AG09309 (cell line): ENCODE measurements around the gene ITCH.

Experiments used
- DNase-seq: peaks from one replicate; pipeline ENCODE4 v3.0.0-alpha.2; 2010; ENCODE audit warnings: low read depth
- H3K4me3 ChIP-seq: 2 replicates; pipeline ENCODE4 v1.5.1; 2011; ENCODE audit warnings: mild to moderate bottlenecking, low read depth, low read length, moderate library complexity; ENCODE audit not compliant: control insufficient read depth
- TF ChIP-seq, protein P1 (sequence below): IDR thresholded peaks from 2 replicates; pipeline ENCODE4 v1.5.1; 2011; ENCODE audit warnings: mild to moderate bottlenecking, low read depth, low read length, inconsistent platforms; ENCODE audit not compliant: insufficient read depth, control insufficient read depth; ENCODE audit errors: missing control alignments

The ITCH gene

DNA sequence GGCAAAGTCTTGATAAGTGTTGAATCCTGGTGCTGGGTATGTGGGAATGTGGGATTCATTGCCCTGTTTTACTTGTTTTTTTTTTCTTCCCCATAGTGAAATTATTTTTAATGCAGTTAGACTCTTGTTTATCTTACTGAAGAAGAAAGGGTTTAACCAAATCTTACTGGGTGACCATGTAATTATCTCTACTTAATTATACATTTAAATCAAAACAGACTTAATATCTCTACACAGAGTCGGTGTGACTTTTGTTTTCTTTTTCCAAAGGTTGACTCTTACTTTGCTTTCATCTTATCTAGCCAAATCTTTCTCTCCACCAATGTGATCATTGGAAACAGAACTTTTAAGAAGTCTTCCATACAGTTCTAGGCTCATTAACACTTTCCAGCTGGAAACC is 85.4 kb downstream of the ITCH start:
- no peak for DNase-seq
- TF ChIP-seq, protein P1, sequence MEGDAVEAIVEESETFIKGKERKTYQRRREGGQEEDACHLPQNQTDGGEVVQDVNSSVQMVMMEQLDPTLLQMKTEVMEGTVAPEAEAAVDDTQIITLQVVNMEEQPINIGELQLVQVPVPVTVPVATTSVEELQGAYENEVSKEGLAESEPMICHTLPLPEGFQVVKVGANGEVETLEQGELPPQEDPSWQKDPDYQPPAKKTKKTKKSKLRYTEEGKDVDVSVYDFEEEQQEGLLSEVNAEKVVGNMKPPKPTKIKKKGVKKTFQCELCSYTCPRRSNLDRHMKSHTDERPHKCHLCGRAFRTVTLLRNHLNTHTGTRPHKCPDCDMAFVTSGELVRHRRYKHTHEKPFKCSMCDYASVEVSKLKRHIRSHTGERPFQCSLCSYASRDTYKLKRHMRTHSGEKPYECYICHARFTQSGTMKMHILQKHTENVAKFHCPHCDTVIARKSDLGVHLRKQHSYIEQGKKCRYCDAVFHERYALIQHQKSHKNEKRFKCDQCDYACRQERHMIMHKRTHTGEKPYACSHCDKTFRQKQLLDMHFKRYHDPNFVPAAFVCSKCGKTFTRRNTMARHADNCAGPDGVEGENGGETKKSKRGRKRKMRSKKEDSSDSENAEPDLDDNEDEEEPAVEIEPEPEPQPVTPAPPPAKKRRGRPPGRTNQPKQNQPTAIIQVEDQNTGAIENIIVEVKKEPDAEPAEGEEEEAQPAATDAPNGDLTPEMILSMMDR = no peak
- no peak overlapping the region for H3K4me3 ChIP-seq

DNA sequence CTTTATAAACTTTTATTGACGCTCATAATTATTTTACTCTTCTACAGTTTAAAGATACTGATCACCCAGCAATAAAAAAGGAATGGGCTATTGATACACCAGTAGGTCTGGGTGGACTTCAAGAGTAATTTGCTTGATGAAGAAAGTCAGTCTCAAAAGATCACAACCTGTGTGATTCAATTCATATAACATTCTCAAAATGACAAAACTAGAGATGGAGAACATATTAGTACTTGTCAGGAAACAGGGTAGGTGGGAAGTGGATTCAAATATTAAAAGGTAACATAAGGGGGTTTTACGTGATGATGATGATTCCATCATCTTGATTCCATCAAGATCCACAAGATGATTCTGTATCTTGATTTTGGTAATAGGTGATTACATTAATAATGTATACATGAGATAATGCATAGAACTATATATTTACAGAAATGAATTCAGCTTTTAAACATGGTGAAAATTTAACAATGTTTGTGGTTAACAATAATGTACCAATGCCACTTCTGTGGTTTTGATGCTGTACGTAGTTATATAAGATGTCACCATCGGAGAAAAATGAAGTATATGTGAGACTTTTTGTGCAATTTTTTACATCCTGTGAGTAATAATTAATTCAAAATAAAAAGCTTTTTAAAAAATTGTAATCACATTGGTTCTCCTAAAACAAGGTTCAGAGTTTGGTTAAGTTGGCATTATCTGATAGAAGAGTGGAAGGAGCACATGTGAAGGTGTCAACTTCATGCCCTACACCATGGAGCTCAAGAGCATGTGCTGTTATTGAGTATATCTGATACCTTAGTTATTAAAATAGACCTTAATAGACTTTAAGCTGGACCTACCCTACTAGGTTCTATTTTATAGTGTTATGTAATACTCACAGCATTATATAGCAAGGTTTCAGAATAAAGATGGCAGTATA is 86.9 kb downstream of the ITCH start:
- TF ChIP-seq, protein P1 = no peak
- H3K4me3 ChIP-seq = no peak overlapping the region
- no peak for DNase-seq

DNA sequence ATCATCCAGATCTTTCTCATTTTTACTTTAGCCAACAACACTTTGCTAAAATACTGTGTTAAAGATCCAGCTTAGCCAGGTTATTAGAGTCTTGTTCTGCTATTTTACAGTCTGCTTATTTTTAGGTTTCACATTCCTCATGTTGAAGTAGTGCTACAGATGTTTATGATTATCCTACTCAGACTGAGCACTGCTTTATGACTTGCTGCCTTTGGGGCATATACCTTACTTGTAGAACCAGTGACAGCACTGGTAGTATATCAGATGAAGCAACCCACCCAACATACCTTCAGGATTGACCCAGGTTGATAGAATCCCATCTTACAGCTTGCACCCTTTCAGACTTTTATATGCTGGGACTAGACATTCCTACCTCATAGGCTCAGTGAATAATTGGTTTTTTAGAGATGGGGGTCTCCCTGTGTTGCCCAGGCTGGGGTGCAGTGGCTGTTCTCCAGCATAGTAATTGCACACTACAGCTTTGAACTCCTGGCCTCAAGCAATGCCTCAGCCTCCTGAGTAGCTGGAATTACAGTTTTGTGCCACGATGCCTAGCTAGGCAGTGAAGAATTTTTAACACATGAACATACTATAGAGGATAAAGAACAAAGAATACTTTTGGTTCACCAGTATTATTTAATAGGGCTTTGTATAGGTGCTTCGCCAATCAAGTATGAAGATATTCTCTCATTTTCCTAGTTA is 89.4 kb downstream of the ITCH start:
- peak; percentile 37 for DNase-seq
- H3K4me3 ChIP-seq = no peak overlapping the region
- TF ChIP-seq, protein P1 = no peak

DNA sequence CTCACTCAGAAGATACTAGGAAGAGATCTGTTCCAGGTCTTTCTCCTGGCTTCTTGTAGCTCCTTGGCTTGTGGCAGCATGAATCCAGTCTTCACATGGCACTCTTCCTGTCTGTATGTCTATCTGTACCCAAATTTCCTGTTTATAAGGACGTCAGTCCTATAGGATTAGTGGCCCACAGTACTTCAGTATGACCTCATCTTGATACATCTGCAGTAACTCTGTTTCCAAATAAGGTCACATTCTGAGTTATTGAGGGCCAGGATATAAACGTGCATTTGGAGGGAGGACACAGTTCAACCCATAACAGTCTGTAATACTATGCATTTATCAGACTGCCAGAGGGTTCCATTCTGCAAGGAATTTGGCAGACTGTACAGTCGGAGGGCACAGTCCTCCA is 95.6 kb downstream of the ITCH start:
- DNase-seq = no peak
- H3K4me3 ChIP-seq = no peak overlapping the region
- TF ChIP-seq, protein P1 = no peak

DNA sequence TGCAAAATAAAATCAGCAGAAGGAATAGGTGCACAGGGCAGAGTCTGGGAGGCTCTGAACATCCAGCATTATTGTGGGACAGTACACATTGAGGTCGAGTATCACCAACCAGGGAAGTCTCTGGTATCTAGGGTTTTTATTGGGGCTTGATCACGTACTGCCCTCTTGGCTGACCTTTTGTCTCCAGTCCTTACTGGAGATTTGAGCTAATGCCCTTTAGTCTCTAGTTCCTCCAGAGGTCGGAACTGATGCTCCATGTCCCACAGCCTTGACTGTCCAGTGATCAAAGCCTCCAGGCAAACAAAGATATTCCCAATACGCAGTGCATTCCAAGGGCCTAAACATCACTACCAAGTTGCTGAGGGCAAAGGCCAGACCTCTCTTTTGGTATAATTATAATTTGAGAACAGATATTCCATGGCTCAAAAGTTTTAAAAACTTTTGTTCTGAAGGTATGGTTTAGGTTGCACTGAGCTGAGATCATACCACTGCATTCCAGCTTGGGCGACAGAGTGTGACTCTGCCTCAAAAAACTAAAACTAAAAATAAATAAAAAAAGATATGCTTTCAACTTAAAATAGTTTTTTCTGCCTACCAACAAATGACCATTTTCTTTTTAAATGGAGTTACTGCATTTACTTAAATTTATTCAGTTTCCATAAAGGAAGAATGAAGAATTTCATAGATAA is 96.3 kb downstream of the ITCH start:
- DNase-seq = no peak
- H3K4me3 ChIP-seq = no peak overlapping the region
- TF ChIP-seq, protein P1 = no peak

DNA sequence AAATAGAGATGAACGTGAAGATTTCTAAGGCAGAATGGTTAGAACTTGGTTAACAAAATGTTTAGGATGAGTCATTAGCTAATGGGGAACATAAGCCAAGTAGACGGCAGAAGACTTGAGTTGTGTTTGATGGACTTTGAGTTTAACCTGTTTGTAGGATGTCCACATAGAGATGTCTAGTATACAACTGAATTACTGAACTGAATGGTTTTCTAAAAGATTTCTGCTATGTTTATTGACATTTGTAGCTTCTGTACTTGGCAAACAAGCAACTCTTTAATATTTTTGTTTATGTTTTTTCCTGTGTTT is 98.7 kb downstream of the ITCH start:
- TF ChIP-seq, protein P1 = no peak
- no peak for DNase-seq

More for the DNA sequence above, 98.7 kb downstream of the ITCH start:
- H3K4me3 ChIP-seq = no peak overlapping the region
